ENCODE measurements around the gene GAL3ST3.

DNA sequence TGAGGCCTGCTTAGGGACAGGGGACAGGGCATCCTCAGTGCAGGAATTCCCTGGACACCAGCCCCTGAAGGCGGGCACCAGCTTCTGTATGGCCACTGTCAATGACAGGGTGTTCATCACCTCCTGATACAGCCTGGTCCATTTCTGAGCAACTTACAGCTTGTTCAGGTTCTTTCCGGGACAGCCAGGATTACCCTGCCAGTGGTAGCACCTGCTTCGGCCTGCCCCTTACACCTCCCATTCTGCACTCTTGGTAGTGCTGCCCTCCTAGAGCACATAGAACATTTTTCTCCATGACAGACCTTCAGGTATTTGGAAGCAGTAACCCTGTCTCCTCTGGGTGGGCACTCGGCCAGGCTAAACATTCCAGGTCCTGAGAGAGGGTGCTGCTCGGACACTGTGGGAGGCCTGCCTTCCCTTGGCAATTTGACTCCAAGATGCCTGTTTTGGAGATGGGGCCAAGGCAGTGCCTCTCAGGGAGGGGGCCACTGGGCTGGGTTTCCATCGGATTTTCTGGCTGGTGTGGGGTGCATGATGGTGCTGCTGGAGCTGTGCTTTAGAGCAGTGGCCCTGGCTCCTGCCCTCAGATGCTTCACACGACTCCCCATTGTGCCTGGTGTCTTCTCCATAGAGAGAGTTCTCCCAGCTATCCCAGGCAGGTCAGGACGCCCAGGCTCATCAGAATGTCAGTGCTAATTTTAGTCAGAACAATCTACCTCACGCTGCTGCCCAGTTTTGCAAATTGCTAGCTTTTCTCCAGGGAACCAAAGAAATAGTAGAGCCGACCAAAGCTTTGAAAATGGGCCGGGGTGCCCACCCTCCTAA is 1.2 kb downstream of the GAL3ST3 start:
- TF ChIP-seq, protein P1, sequence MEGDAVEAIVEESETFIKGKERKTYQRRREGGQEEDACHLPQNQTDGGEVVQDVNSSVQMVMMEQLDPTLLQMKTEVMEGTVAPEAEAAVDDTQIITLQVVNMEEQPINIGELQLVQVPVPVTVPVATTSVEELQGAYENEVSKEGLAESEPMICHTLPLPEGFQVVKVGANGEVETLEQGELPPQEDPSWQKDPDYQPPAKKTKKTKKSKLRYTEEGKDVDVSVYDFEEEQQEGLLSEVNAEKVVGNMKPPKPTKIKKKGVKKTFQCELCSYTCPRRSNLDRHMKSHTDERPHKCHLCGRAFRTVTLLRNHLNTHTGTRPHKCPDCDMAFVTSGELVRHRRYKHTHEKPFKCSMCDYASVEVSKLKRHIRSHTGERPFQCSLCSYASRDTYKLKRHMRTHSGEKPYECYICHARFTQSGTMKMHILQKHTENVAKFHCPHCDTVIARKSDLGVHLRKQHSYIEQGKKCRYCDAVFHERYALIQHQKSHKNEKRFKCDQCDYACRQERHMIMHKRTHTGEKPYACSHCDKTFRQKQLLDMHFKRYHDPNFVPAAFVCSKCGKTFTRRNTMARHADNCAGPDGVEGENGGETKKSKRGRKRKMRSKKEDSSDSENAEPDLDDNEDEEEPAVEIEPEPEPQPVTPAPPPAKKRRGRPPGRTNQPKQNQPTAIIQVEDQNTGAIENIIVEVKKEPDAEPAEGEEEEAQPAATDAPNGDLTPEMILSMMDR (IDR thresholded peaks at IDR 0.05; ENCODE audit: insufficient read depth, low read depth, low read length): no peak
- no peak for TF ChIP-seq EZH2 (IDR thresholded peaks at IDR 0.05; ENCODE audit: insufficient read depth, low read length)
